ENCODE measurements around the gene HYAL3. TPM values are rescaled to one million over a fixed set of nuclear protein-coding genes. Genes with fewer than 3 reads are reported as not detected.

The HYAL3 gene
- total and polyA plus RNA-seq, 2 donors (not counting 1 experiment from before 2014, with no cell fraction given) = 3.7 to 4.2 TPM

DNA sequence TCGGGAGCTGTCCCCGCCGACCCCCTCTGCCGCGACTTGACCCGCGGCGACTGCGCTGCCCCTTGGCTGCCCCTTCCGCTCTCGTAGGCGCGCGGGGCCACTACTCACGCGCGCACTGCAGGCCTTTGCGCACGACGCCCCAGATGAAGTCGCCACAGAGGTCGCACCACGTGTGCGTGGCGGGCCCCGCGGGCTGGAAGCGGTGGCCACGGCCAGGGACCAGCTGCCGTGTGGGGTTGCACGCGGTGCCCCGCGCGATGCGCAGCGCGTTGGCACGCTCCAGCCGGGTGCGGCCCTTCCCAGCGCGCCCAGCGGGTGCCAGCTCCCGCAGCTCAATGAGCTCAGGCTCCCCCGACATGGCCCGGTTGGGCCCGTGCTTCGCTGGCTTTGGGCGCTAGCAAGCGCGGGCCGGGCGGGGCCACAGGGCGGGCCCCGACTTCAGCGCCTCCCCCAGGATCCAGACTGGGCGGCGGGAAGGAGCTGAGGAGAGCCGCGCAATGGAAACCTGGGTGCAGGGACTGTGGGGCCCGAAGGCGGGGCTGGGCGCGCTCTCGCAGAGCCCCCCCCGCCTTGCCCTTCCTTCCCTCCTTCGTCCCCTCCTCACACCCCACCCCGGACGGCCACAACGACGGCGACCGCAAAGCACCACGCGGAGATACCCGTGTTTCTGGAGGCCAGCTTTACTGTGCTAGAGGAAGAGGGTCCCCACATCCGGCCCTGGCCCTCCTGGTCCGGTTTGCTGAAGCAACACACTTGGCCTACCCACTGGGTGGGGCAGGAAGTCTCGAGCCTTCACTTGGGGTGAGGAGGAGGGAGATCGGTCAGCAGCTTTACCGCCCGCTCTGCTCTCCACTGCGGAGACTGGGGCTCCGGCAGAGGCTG is 41.5 kb upstream of the HYAL3 start, which contains the start of gene RASSF1:
RASSF1 (minus strand) TSS at position 389 of the 882 bp plus-strand sequence; CDS start at position 358, 31 bp downstream.
- under 1% methylated on average over 76 of the region's 85 CpGs for WGBS (ENCODE audit: insufficient coverage)
- Histone ChIP-seq H3K27me3 (replicated peaks in 1 of 4; ENCODE audit: control extremely low read depth in 1 of 4, control insufficient read depth in 3 of 4, insufficient read depth in 4 of 4, low read length in 3 of 4) (no peaks in the 10 kb centered on the region), H4K20me1 (ENCODE audit: control insufficient read depth, insufficient read depth, low read length, poor library complexity, severe bottlenecking) (peaks cover 10% of the 10 kb centered on the region), H3K4me3 (ENCODE audit: control extremely low read depth in 1 of 5, extremely low read depth in 1 of 5, insufficient read depth in 1 of 5, low read depth in 2 of 5, low read length in 4 of 5) (peak within 1 kb of the TSS; percentile 61 to 86 (median 69)), H3K9ac (ENCODE audit: low read length) (peak within 1 kb of the TSS; percentile 89), H3K36me3 (replicated peaks in 1 of 2; ENCODE audit: control extremely low read depth in 1 of 2, control insufficient read depth in 1 of 2, extremely low read depth in 1 of 2, insufficient read depth in 2 of 2, low read length in 1 of 2) (peaks cover 0 to 10% of the 10 kb centered on the region in 2 experiments), H2AFZ (ENCODE audit: insufficient read depth, low read depth, low read length, poor library complexity, severe bottlenecking) (peak within 1 kb of the TSS; percentile 82), H3K4me1 (ENCODE audit: control insufficient read depth in 2 of 2, insufficient read depth in 2 of 2, low read length in 2 of 2) (peaks cover 42 to 62% of the 10 kb centered on the region in 2 donors), H3K9me3 (ENCODE audit: control extremely low read depth in 1 of 3, control insufficient read depth in 2 of 3, insufficient read depth in 1 of 3, low read length in 2 of 3) (no peaks in the 10 kb centered on the region), H3K79me2 (ENCODE audit: control insufficient read depth, insufficient read depth, low read length) (peaks cover 37% of the 10 kb centered on the region), H3K27ac (ENCODE audit: low read length in 2 of 2) (peak within 1 kb of the TSS; percentile 97 to 98), H3K4me2 (replicated peaks; ENCODE audit: low read depth, low read length, poor library complexity, severe bottlenecking) (peak within 1 kb of the TSS; percentile 90)
- TF ChIP-seq, protein P1, sequence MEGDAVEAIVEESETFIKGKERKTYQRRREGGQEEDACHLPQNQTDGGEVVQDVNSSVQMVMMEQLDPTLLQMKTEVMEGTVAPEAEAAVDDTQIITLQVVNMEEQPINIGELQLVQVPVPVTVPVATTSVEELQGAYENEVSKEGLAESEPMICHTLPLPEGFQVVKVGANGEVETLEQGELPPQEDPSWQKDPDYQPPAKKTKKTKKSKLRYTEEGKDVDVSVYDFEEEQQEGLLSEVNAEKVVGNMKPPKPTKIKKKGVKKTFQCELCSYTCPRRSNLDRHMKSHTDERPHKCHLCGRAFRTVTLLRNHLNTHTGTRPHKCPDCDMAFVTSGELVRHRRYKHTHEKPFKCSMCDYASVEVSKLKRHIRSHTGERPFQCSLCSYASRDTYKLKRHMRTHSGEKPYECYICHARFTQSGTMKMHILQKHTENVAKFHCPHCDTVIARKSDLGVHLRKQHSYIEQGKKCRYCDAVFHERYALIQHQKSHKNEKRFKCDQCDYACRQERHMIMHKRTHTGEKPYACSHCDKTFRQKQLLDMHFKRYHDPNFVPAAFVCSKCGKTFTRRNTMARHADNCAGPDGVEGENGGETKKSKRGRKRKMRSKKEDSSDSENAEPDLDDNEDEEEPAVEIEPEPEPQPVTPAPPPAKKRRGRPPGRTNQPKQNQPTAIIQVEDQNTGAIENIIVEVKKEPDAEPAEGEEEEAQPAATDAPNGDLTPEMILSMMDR (IDR thresholded peaks at IDR 0.05) = no peak
- no peak for TF ChIP-seq EZH2 (IDR thresholded peaks at IDR 0.05; ENCODE audit: borderline replicate concordance, insufficient read depth, low read depth, low read length, poor library complexity, severe bottlenecking)
- peak within 1 kb of the TSS; percentile 96 for H3K4me3 Mint-ChIP-seq
- ChIA-PET CTCF (interaction anchor here (0.5 to 2.0 kb wide), 7 partner anchors 10 to 1421 kb away, joined by 3 to 14 read pairs (median 4); partner anchors contain the start of genes CYB561D2, HYAL3, IFRD2 and NAA80), POLR2A (interaction anchor here (0.5 to 6.1 kb wide), 11 partner anchors 11 to 1908 kb away, joined by 3 to 96 read pairs (median 4); partner anchors contain the start of genes C3orf18, CYB561D2, HEMK1 and HYAL3)
- ATAC-seq (ENCODE audit: low read depth) (peak; percentile 5), DNase-seq (peak; percentile 70)
- H3K9me3 Mint-ChIP-seq (ENCODE audit: insufficient read depth) = no peaks in the 10 kb centered on the region
- peak within 1 kb of the TSS; percentile 99 for H3K27ac Mint-ChIP-seq
- H3K4me1 Mint-ChIP-seq = peaks cover 53% of the 10 kb centered on the region
- intact Hi-C loops (cut with micrococcal nuclease) = no loop called here
- H3K27me3 Mint-ChIP-seq = no peaks in the 10 kb centered on the region

All from B cell (primary cell).